IPS DF 6.9 (cell line): ENCODE data around the gene PKD1.

Experiments
- DNase-seq: peaks from one replicate; pipeline ENCODE4 v3.0.0-alpha.2; 2013; ENCODE audit warnings: low read depth, low spot score
- H3K27ac ChIP-seq: one replicate; pipeline ENCODE4 v1.5.1; 2013; ENCODE audit warnings: low read length, control low read depth
- H3K27me3 ChIP-seq: 2 replicates; pipeline ENCODE4 v1.6.1; 2013; ENCODE audit warnings: mild to moderate bottlenecking, low read length; ENCODE audit not compliant: control insufficient read depth, insufficient read depth
- H3K36me3 ChIP-seq: 2 replicates; pipeline ENCODE4 v1.6.1; 2013; ENCODE audit warnings: low read length; ENCODE audit not compliant: control insufficient read depth, insufficient read depth
- H3K4me1 ChIP-seq: 2 replicates; pipeline ENCODE4 v1.6.1; 2013; ENCODE audit warnings: low read length; ENCODE audit not compliant: control insufficient read depth, insufficient read depth
- H3K4me3 ChIP-seq: 2 replicates; pipeline ENCODE4 v1.5.1; 2013; ENCODE audit warnings: mild to moderate bottlenecking, low read length
- H3K9me3 ChIP-seq: 2 replicates; pipeline ENCODE4 v1.6.1; 2013; ENCODE audit warnings: low read length, inconsistent platforms; ENCODE audit not compliant: control insufficient read depth, insufficient read depth
- WGBS: extraction: QIAGEN DNeasy Blood & Tissue Kit; methylation state at CpG from one replicate; pipeline ENCODE4 v1.1.7; 2013; ENCODE audit warnings: mixed read lengths, missing lambda C conversion rate; ENCODE audit not compliant: insufficient read length, insufficient coverage; 5-methylcytosine and 5-hydroxymethylcytosine counted together

Gene PKD1

DNA sequence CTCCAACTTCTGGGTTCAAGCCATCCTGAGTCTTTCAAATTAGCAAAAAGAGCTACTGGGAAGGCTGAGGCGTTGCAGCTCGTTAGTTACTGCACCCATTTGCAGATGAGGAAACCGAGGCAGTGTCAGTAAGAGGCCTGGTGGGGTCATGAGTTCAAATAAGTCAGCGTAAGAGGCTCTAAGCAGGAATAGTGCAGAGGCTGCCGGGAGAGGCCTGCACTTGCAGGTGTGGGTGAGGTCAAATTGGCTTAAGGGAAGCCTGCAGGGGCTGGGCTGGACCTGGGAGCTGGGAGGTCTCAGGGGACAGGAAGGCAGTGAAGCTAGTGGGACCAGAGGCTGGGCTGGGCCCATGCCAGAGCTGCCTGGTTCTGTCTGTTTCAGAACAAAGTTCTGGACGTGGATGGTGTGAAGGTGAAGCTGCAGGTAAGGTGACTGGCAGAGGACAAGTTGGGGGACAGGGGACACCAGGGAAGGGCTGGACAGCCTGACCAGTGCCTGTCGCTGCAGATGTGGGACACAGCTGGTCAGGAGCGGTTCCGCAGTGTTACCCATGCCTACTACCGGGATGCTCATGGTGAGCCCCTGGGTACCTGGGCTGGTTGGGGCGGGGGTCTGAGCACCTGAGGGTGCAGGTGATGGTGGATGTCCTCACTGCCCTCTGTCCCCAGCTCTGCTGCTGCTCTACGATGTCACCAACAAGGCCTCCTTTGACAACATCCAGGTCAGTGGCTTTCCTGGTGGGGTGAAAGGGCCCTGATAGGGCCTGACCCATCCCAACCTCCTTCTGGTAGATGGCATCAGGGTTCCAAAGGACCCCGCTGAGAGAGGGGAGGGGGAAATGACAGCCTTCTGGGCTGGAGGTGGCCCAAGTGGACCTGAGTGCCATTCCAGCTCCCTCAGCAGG lies 15.7 kb upstream of the PKD1 start:
- no peak overlapping the region for H3K4me3 ChIP-seq
- H3K27ac ChIP-seq: no peak overlapping the region
- peaks cover 17% of the 10 kb centered on the region for H3K4me1 ChIP-seq
- no CpG with 5 or more reads among the region's 13 CpGs for WGBS
- peaks cover 21% of the 10 kb centered on the region for H3K36me3 ChIP-seq
- no peak for DNase-seq
- H3K27me3 ChIP-seq: no peaks in the 10 kb centered on the region
- no peaks in the 10 kb centered on the region for H3K9me3 ChIP-seq

DNA sequence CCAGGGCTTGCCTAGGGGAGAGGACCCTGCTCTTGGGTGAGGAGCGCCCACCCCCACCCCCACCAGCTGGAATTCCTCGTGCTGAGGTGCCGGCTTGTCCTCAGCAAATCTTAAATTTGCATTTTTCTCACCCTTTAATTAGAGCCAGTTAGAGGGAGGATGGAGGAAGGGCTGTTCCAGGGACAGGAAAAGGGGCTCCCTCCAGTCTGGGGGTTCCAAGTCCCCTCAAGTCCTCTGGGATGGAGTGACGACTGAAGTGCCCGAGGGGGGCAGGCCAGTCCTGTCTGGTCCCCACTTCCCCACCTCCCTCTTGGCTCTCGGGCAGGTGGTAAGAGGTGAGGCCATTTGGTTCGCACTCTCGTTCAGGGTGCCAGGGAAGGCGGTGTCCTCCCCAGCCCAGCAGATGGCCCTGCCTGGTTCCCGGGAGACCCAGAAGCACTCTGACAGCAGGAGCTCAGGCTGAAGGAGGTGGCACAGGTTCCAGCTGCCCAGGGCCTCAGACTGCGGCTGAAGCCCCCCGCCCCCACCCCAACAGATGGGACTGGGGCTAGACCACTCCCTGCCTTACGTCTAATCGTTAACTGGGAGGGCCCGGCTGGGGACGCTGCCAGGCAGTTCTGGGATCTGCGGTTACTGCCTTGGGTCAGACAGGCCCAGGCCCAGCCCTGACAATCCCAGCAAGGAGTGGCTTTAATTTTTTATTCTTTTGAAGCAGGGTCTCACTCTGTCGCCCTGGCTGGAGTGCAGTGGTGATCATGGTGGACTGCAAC lies 14.9 kb upstream of the PKD1 start:
- H3K4me1 ChIP-seq: peaks cover 17% of the 10 kb centered on the region
- H3K36me3 ChIP-seq: peaks cover 21% of the 10 kb centered on the region
- H3K27ac ChIP-seq: no peak overlapping the region
- WGBS: no CpG with 5 or more reads among the region's 18 CpGs
- no peaks in the 10 kb centered on the region for H3K27me3 ChIP-seq
- no peaks in the 10 kb centered on the region for H3K9me3 ChIP-seq
- H3K4me3 ChIP-seq: no peak overlapping the region
- no peak for DNase-seq

DNA sequence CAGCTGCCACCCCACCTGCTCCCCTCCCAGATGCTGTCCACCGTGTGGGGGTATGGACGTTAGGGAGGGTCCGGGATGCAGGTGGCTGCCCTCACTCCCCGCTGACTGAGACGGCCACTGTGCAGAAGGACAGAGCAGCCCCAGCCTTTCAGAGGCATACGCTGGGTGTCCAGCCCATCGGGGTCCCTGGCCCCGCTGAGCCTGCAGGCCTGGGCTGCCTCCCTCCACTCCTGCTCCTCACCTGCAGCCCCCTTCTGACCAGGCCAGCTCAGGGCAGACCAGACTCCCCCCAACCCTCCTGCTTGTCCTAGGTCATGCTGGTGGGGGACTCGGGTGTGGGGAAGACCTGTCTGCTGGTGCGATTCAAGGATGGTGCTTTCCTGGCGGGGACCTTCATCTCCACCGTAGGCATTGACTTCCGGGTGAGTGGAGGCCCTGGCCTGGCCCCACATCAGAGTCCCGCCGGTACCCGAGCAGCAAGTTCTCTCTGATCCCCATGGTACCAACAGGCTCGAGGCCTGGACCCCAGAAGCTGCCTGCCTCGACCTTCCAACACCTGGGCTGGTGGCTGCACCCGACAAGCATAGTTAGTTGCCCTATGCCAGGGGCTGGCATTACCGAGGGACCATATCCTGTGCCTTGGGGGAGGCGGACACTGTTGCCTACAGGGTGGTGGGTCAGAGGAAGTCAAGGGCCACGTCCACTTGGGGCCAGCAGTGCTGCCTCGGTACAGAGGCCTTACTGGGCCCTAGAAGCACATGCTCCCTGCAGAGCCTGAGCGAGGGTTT lies 14.1 kb upstream of the PKD1 start:
- no peaks in the 10 kb centered on the region for H3K27me3 ChIP-seq
- H3K36me3 ChIP-seq: peaks cover 21% of the 10 kb centered on the region
- WGBS: no CpG with 5 or more reads among the region's 24 CpGs
- H3K4me3 ChIP-seq: no peak overlapping the region; the same call in 1 of the 2 replicates
- H3K27ac ChIP-seq: no peak overlapping the region
- peaks cover 17% of the 10 kb centered on the region for H3K4me1 ChIP-seq
- no peaks in the 10 kb centered on the region for H3K9me3 ChIP-seq
- DNase-seq: no peak

DNA sequence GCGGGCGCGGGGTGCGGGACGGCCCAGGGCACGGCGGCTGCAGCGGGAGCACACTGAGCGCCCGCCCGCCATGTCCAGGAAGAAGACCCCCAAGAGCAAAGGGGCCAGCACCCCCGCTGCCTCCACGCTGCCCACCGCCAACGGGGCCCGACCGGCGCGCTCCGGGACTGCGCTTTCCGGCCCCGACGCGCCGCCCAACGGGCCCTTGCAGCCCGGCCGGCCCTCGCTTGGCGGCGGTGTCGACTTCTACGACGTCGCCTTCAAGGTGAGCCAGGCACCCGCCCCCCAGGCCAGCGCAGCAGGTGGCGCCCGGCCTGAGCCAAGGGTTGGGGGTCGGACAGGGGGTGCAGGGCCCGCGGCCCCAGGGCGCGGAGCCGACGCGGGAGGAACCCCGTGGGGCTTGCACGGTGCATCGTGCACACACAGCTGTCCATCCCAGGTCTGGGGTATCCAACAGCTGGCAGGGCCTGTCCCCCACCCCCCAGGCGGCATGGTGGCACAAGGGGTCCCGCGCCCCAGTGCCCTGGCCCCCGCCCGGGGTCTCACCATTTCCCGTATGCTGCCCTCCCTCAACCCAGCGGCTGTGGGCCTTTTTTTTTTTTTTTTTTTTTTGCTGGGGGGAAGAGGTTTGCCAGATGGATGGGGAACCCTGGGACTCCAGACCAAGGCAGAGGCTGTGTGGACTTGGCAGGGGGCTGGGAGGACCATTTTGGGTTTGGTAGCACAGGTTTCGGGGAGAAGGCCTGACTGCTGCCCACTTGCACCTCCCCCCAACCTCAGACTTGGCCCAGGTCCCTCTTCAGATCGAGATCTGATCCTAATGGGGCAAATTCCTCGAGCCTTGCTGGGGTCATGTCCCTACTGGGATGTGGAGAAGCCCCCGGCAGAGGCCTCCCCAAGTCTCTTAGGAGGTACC lies 13.3 kb upstream of the PKD1 start:
- Histone ChIP-seq H3K4me1 (peaks cover 17% of the 10 kb centered on the region), H3K4me3 (peak overlapping the region; percentile 47; the same call in 1 of the 2 replicates), H3K36me3 (peaks cover 20% of the 10 kb centered on the region), H3K27ac (no peak overlapping the region), H3K9me3 (no peaks in the 10 kb centered on the region), H3K27me3 (no peaks in the 10 kb centered on the region)
- DNase-seq: no peak
- WGBS: no CpG with 5 or more reads among the region's 62 CpGs

DNA sequence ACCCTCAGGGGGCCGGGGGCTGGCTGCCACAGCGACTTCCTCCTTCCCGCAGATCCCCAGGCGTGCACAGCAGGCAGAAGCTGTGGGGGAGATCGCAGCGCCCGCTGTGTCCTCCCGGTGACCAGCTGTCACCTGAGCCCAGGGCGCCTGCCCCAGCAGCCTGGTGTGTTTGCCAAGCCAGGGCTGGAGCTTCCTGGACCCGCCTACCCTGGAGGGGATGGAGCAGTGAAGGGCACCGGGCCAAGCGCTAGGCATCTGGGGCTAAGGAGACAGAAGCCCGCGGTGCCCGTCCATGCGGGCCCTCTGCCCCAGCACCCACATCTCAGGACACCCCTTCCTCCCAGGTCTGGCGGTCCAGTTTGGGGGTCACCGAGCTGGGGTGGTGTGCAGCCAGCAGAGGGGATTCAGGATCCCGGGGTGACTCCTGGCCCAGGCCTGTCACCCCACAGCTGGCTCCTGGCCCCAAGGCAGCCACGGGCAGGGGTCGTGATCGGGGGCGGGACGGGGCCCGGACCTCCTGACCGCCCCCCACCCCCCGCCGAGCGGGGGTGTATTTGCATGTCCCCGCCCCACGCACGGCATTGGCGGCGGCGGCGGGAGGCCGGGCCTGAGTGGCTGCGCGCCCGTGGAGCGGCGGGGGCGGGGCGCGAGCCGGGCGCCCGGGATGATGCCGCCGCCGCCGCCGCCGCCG lies 12.4 kb upstream of the PKD1 start, which contains the start of gene RAB26:
Gene RAB26 (plus strand): TSS at position 645 of the 691 bp plus-strand sequence. CDS start 159 bp downstream, outside the sequence.
- no CpG with 5 or more reads among the region's 55 CpGs for WGBS
- Histone ChIP-seq H3K4me3 (peak within 1 kb of the TSS; percentile 47; the same call in 1 of the 2 replicates), H3K27me3 (no peaks in the 10 kb centered on the region), H3K9me3 (no peaks in the 10 kb centered on the region), H3K4me1 (peaks cover 17% of the 10 kb centered on the region), H3K27ac (no peak within 1 kb of the TSS), H3K36me3 (peaks cover 11% of the 10 kb centered on the region)
- DNase-seq: no peak

DNA sequence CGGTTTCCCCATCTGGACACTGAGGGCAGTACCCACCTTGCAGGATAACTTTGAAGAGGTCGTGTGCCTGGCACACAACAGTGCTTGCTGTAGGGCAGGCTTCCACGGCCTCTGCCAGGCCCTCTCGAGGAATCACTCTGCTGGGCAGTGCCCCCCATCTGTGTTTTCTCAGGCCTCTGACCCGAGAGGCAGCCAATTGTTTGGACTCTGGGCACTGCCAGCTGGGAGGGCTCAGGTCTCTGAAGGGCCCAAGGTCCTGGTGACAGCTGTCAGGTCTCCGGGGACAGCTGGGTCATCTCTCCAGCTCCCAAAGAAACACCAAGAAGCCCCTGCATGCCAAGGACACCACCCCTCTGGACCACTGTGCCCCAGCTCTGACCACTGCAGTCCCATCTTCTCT lies 11.7 kb upstream of the PKD1 start:
- H3K4me1 ChIP-seq: peaks cover 13% of the 10 kb centered on the region
- no peaks in the 10 kb centered on the region for H3K9me3 ChIP-seq
- H3K27me3 ChIP-seq: no peaks in the 10 kb centered on the region
- no peak for DNase-seq
- H3K27ac ChIP-seq: no peak overlapping the region
- no CpG with 5 or more reads among the region's 6 CpGs for WGBS
- H3K4me3 ChIP-seq: no peak overlapping the region
- peaks cover 5% of the 10 kb centered on the region for H3K36me3 ChIP-seq

DNA sequence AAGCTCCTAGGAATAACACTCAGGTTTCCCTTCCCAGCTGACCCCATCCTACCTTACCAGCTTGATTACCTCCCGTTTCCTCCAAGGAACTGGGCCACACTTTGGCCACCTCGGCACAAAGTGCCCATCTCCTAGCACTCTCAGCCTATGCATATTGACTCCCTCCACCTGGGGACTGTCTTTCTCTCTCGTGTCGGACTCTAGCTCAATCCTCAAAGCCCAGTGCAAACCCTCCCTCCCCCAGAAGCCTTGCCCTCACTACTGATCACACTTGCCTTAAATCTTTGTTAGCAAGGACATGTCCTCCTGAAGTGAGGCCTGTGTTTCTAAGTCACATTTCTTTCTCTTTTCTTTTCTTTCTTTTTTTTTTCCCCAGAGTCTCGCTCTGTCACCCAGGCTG lies 10.1 kb upstream of the PKD1 start:
- no peaks in the 10 kb centered on the region for H3K36me3 ChIP-seq
- no peak for DNase-seq
- H3K27ac ChIP-seq: no peak overlapping the region
- H3K27me3 ChIP-seq: no peaks in the 10 kb centered on the region
- WGBS: no CpG with 5 or more reads among the region's 5 CpGs
- H3K4me1 ChIP-seq: peaks cover 7% of the 10 kb centered on the region
- H3K4me3 ChIP-seq: no peak overlapping the region
- no peaks in the 10 kb centered on the region for H3K9me3 ChIP-seq

DNA sequence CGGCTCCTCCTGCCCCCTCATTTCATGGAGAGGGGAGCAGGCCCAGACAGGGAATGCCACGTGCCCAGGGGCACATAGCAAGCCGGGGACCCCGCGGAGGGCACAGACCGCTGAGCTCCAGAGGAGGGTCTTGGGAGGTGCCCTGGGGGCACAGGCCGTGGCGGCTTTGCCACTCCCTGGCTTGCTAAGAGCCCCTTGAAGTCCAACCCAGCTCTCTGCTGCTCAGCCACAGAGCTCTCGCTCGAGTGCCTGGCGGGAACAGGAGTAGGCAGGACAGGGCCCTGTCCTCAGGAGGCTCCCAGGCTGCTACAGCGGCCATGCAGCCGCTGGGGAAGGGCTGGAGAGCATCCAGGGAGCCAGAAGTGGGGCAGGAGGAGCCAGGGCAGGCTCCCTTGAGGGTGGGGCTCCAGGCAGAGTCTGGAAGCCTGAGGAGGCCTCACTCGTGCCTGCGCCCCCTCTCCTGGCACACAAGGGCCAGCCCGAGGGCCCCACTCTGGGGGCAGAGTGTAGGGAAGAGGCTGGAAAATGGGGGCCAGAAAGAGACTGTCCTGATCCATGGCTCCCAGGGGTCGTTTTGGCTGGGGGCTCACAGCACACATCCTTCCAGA lies 8.3 kb upstream of the PKD1 start:
- H3K4me1 ChIP-seq: no peaks in the 10 kb centered on the region; the same call in 1 of the 2 replicates
- WGBS: no CpG with 5 or more reads among the region's 17 CpGs
- H3K27me3 ChIP-seq: no peaks in the 10 kb centered on the region
- H3K4me3 ChIP-seq: no peak overlapping the region
- no peaks in the 10 kb centered on the region for H3K36me3 ChIP-seq
- H3K9me3 ChIP-seq: no peaks in the 10 kb centered on the region
- no peak for DNase-seq
- no peak overlapping the region for H3K27ac ChIP-seq
